H1 (cell line): ENCODE results near the gene STAT3. TPM values are rescaled to one million over a fixed set of nuclear protein-coding genes. Genes with fewer than 3 reads are reported as not detected.

Experiments
- GABPA ChIP-seq: IDR thresholded peaks from 2 replicates; pipeline ENCODE4 v1.6.1; 2011; ENCODE audit warnings: mild to moderate bottlenecking, low read length, moderate library complexity, borderline replicate concordance; ENCODE audit not compliant: insufficient read depth
- POLR2A ChIP-seq, 2 experiments: IDR thresholded peaks; 1 replicate in 1 of 2; 2 replicates in 1 of 2; pipeline ENCODE4 v1.6.1; 2011; ENCODE audit warnings: low read depth in 2 of 2, low read length in 2 of 2, mild to moderate bottlenecking in 2 of 2; ENCODE audit errors: control extremely low read depth in 1 of 2
- RFX5 ChIP-seq: IDR thresholded peaks from 2 replicates; pipeline ENCODE4 v1.6.1; 2011; ENCODE audit warnings: low read depth, low read length, improper control_type of control experiment, borderline replicate concordance
- TAF7 ChIP-seq: optimal IDR thresholded peaks from 2 replicates; pipeline ENCODE3; 2011; ENCODE audit warnings: low read depth, mild to moderate bottlenecking, inconsistent platforms, low read length, moderate library complexity, borderline replicate concordance
- polyA plus RNA-seq, 7 experiments: library from polyadenylated mRNA; depleted of rRNA in 3 of 7; stranded (reverse) in 5 of 7; unstranded in 2 of 7; fragments of >200 nt in 5 of 7; fragments of 200-250 nt in 2 of 7; gene quantifications; 1 replicate in 5 of 7; 2 replicates in 1 of 7; 4 replicates in 1 of 7; pipeline versions ENCODE4 v1.2.1 to v1.2.3, GENCODE V29; 2011 to 2013; ENCODE audit warnings: missing spikeins in 2 of 7, mixed read lengths in 2 of 7
- total RNA-seq: library from RNA; stranded (reverse); fragmentation: NEBNext Ultra II Directional; extraction: Animal tissue kit (Norgen Biotek cat#: 25700); gene quantifications from 2 replicates; pipeline ENCODE4 v1.2.1, GENCODE V29; 2021
- TF ChIP-seq, protein P1 (sequence below): fragments of 300-600 bp; sonication (generic); IDR thresholded peaks from 2 replicates; pipeline ENCODE4 v1.7.1; 2012; ENCODE audit warnings: low read length, moderate library complexity, mild to moderate bottlenecking, inconsistent platforms; ENCODE audit not compliant: insufficient replicate concordance
- TF ChIP-seq, protein P2 (sequence below), 3 experiments: IDR thresholded peaks; 1 replicate in 2 of 3; 2 replicates in 1 of 3; pipeline versions ENCODE4 v1.5.1 to v1.6.1; 2011; ENCODE audit warnings: low read length in 3 of 3, mild to moderate bottlenecking in 3 of 3, inconsistent platforms in 2 of 3, low read depth in 1 of 3, moderate library complexity in 1 of 3; ENCODE audit not compliant: insufficient read depth in 1 of 3; ENCODE audit errors: control extremely low read depth in 1 of 3

Gene STAT3
- total and polyA plus RNA-seq, 2 of the 8 experiments (the other 6 are each of a cell fraction or from before 2014, with no cell fraction given) = 38.4 to 94.1 TPM

DNA sequence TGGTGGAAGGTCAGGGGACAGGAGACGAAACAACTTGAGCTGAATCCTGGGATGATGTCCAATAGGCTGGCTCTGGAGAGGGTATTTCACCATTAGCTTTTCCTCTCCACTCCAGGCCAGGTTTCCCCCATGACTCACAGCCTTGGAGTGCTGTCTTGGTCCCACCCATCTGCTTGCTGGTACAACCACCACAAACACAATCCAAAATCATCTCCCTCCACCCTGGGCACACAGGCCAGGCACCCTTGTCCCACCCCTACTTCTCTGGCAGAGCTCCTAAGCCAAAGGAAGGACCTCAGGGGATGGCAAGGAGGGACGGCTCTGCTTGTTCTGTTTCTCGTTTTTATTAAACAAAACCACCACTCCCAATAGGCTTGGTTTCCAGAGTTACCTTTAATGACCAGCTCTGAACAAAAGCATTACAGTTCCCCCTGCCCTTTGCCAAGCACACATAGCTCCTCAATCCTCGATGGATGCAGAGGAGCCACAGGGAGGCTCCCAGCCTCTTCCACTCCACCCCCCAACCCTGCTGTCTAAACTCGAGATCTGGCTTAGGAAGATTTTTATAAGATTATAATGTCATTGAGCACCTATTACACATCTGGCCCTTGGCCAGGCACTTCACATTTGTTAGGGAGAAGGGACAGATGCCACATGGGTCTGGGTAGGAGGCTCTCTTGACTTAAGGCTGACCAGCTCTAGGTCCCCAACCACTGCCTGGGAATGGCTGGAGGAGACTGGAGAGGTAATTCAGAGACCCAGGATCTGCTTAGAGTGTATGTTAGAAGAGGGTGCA lies 21.5 kb upstream of the STAT3 start (continued):
- TF ChIP-seq, protein P1, sequence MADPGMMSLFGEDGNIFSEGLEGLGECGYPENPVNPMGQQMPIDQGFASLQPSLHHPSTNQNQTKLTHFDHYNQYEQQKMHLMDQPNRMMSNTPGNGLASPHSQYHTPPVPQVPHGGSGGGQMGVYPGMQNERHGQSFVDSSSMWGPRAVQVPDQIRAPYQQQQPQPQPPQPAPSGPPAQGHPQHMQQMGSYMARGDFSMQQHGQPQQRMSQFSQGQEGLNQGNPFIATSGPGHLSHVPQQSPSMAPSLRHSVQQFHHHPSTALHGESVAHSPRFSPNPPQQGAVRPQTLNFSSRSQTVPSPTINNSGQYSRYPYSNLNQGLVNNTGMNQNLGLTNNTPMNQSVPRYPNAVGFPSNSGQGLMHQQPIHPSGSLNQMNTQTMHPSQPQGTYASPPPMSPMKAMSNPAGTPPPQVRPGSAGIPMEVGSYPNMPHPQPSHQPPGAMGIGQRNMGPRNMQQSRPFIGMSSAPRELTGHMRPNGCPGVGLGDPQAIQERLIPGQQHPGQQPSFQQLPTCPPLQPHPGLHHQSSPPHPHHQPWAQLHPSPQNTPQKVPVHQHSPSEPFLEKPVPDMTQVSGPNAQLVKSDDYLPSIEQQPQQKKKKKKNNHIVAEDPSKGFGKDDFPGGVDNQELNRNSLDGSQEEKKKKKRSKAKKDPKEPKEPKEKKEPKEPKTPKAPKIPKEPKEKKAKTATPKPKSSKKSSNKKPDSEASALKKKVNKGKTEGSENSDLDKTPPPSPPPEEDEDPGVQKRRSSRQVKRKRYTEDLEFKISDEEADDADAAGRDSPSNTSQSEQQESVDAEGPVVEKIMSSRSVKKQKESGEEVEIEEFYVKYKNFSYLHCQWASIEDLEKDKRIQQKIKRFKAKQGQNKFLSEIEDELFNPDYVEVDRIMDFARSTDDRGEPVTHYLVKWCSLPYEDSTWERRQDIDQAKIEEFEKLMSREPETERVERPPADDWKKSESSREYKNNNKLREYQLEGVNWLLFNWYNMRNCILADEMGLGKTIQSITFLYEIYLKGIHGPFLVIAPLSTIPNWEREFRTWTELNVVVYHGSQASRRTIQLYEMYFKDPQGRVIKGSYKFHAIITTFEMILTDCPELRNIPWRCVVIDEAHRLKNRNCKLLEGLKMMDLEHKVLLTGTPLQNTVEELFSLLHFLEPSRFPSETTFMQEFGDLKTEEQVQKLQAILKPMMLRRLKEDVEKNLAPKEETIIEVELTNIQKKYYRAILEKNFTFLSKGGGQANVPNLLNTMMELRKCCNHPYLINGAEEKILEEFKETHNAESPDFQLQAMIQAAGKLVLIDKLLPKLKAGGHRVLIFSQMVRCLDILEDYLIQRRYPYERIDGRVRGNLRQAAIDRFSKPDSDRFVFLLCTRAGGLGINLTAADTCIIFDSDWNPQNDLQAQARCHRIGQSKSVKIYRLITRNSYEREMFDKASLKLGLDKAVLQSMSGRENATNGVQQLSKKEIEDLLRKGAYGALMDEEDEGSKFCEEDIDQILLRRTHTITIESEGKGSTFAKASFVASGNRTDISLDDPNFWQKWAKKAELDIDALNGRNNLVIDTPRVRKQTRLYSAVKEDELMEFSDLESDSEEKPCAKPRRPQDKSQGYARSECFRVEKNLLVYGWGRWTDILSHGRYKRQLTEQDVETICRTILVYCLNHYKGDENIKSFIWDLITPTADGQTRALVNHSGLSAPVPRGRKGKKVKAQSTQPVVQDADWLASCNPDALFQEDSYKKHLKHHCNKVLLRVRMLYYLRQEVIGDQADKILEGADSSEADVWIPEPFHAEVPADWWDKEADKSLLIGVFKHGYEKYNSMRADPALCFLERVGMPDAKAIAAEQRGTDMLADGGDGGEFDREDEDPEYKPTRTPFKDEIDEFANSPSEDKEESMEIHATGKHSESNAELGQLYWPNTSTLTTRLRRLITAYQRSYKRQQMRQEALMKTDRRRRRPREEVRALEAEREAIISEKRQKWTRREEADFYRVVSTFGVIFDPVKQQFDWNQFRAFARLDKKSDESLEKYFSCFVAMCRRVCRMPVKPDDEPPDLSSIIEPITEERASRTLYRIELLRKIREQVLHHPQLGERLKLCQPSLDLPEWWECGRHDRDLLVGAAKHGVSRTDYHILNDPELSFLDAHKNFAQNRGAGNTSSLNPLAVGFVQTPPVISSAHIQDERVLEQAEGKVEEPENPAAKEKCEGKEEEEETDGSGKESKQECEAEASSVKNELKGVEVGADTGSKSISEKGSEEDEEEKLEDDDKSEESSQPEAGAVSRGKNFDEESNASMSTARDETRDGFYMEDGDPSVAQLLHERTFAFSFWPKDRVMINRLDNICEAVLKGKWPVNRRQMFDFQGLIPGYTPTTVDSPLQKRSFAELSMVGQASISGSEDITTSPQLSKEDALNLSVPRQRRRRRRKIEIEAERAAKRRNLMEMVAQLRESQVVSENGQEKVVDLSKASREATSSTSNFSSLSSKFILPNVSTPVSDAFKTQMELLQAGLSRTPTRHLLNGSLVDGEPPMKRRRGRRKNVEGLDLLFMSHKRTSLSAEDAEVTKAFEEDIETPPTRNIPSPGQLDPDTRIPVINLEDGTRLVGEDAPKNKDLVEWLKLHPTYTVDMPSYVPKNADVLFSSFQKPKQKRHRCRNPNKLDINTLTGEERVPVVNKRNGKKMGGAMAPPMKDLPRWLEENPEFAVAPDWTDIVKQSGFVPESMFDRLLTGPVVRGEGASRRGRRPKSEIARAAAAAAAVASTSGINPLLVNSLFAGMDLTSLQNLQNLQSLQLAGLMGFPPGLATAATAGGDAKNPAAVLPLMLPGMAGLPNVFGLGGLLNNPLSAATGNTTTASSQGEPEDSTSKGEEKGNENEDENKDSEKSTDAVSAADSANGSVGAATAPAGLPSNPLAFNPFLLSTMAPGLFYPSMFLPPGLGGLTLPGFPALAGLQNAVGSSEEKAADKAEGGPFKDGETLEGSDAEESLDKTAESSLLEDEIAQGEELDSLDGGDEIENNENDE = no peak
- no peak for TF ChIP-seq RFX5
- TF ChIP-seq GABPA = no peak
- TF ChIP-seq, protein P2, sequence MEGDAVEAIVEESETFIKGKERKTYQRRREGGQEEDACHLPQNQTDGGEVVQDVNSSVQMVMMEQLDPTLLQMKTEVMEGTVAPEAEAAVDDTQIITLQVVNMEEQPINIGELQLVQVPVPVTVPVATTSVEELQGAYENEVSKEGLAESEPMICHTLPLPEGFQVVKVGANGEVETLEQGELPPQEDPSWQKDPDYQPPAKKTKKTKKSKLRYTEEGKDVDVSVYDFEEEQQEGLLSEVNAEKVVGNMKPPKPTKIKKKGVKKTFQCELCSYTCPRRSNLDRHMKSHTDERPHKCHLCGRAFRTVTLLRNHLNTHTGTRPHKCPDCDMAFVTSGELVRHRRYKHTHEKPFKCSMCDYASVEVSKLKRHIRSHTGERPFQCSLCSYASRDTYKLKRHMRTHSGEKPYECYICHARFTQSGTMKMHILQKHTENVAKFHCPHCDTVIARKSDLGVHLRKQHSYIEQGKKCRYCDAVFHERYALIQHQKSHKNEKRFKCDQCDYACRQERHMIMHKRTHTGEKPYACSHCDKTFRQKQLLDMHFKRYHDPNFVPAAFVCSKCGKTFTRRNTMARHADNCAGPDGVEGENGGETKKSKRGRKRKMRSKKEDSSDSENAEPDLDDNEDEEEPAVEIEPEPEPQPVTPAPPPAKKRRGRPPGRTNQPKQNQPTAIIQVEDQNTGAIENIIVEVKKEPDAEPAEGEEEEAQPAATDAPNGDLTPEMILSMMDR (IDR thresholded peaks at IDR 0.05; ENCODE audit: control extremely low read depth in 1 of 3, insufficient read depth in 1 of 3, low read depth in 1 of 3, low read length in 3 of 3) = no peak
- no peak for TF ChIP-seq POLR2A (IDR thresholded peaks at IDR 0.05; ENCODE audit: control extremely low read depth in 1 of 2, low read depth in 2 of 2, low read length in 2 of 2)
- TF ChIP-seq TAF7 = no peak
